Gastrocnemius medialis (tissue), 4 donors: ENCODE results near the gene GOLGB1. TPM values are rescaled to one million over a fixed set of nuclear protein-coding genes. Genes with fewer than 3 reads are reported as not detected.
A peak's percentile ranks its signal among the peaks of the same experiment; 100 is the strongest.

ENCODE experiments used
- ATAC-seq, 2 donors: fragments of 150-250 bp; one replicate each; pipeline ENCODE4 v1.9.1; 2016
- DNase-seq, 2 donors: peaks; one replicate each; pipeline ENCODE4 v3.0.0-alpha.2; 2019
- H3K27ac ChIP-seq, 4 donors: fragments of 200-600 bp; sonication (generic); 1 replicate in 1 of 4; 2 replicates in 3 of 4; pipeline ENCODE4 v1.5.1; 2016 to 2018; ENCODE audit warnings: mild to moderate bottlenecking in 2 of 4, moderate library complexity in 1 of 4
- H3K27me3 ChIP-seq, 3 donors: fragments of 200-600 bp; sonication (generic) in 2 of 3; 1 replicate in 1 of 3; 2 replicates in 2 of 3; pipeline versions ENCODE4 v1.5.1 to v1.6.0; 2016 to 2019; ENCODE audit warnings: mild to moderate bottlenecking in 1 of 3, moderate library complexity in 1 of 3
- H3K36me3 ChIP-seq, 2 donors: fragments of 200-600 bp; sonication (generic) in 1 of 2; one replicate each; pipeline ENCODE4 v1.5.1; 2017 to 2018
- H3K4me1 ChIP-seq, 2 donors: fragments of 200-600 bp; sonication (generic) in 1 of 2; one replicate each; pipeline ENCODE4 v1.5.1; 2016 to 2017; ENCODE audit warnings: mild to moderate bottlenecking in 2 of 2
- H3K4me3 ChIP-seq, 4 donors: fragments of 200-600 bp; sonication (generic) in 3 of 4; 1 replicate in 1 of 4; 2 replicates in 3 of 4; pipeline ENCODE4 v1.5.1; 2016 to 2019; ENCODE audit warnings: mild to moderate bottlenecking in 2 of 4
- H3K9me3 ChIP-seq, 3 donors: fragments of 200-600 bp; sonication (generic) in 2 of 3; 1 replicate in 1 of 3; 2 replicates in 2 of 3; pipeline ENCODE4 v1.5.1; 2016 to 2019
- CTCF ChIP-seq, 5 experiments: fragments of 450-650 bp in 3 of 5; fragments of 200-600 bp in 2 of 5; sonication (generic) in 2 of 5; IDR thresholded peaks in 4 of 5; conservative IDR thresholded peaks in 1 of 5; 1 replicate in 4 of 5; 2 replicates in 1 of 5; pipeline ENCODE4 v1.5.1; 2016 to 2019; ENCODE audit warnings: antibody characterized with exemption in 5 of 5, mild to moderate bottlenecking in 3 of 5, moderate library complexity in 3 of 5
- POLR2A ChIP-seq, 2 donors: fragments of 450-650 bp; IDR thresholded peaks; one replicate each; pipeline ENCODE4 v1.6.1; 2017; ENCODE audit warnings: antibody characterized with exemption in 2 of 2, mild to moderate bottlenecking in 2 of 2, moderate library complexity in 2 of 2
- in situ Hi-C, 4 donors: fragments of 200-750 bp; cut with MboI; loops; one replicate each; pipeline versions ENCODE4 v1.15.0 to v1.8.0; 2017; ENCODE audit warnings: low sequenced_read_pairs in 4 of 4
- intact Hi-C: fragments of 100-400 bp; cut with DNase I; formaldehyde crosslinking; loops from one replicate; pipeline ENCODE4 v1.15.1; 2023; ENCODE audit warnings: low total_unique reads
- total RNA-seq, 4 donors: library from RNA; depleted of rRNA; stranded (reverse); fragments of >200 nt; gene quantifications; one replicate each; pipeline versions ENCODE4 v1.1.0 to v1.2.3, GENCODE V29; 2016

GOLGB1 gene
- total RNA-seq, 4 donors from 2014 or later = 18.1 to 31.6 (median 26.7) TPM

GRCh38 chr3:121627211-121627610 is 122.3 kb downstream of the GOLGB1 start:
- DNase-seq = no peak
- intact Hi-C loops = no loop called here

GRCh38 chr3:121626495-121626894 is 123.0 kb downstream of the GOLGB1 start:
- no peaks in the 10 kb centered on the region for H3K27me3 ChIP-seq
- TF ChIP-seq CTCF (IDR thresholded peaks at IDR 0.05 in 4 of 5, conservative IDR thresholded peaks at IDR 0.05 in 1 of 5) (no peak), POLR2A (IDR thresholded peaks at IDR 0.05) (no peak)
- no peaks in the 10 kb centered on the region for H3K9me3 ChIP-seq
- ATAC-seq (no peak), DNase-seq (no peak)
- peaks cover 0 to 27% of the 10 kb centered on the region in 2 donors for H3K36me3 ChIP-seq
- intact Hi-C loops (no loop called here), in situ Hi-C loops (no loop called here)
- H3K4me3 ChIP-seq = no peak overlapping the region
- H3K27ac ChIP-seq = peak overlapping the region; percentile 11 to 75 (median 46)
- H3K4me1 ChIP-seq = peaks cover 13 to 30% of the 10 kb centered on the region in 2 donors

More at GRCh38 chr3:121627211-121627610, 122.3 kb downstream of the GOLGB1 start:
- Histone ChIP-seq H3K27ac (peak overlapping the region; percentile 11 to 75 (median 46)), H3K4me1 (peaks cover 13 to 30% of the 10 kb centered on the region in 2 donors), H3K27me3 (no peaks in the 10 kb centered on the region), H3K9me3 (no peaks in the 10 kb centered on the region), H3K36me3 (peaks cover 0 to 27% of the 10 kb centered on the region in 2 donors), H3K4me3 (no peak overlapping the region)
- ATAC-seq = no peak
- in situ Hi-C loops = no loop called here
- no peak for TF ChIP-seq POLR2A (IDR thresholded peaks at IDR 0.05)
- no peak for TF ChIP-seq CTCF (IDR thresholded peaks at IDR 0.05 in 4 of 5, conservative IDR thresholded peaks at IDR 0.05 in 1 of 5)

GRCh38 chr3:121624147-121624899 is 125.2 kb downstream of the GOLGB1 start:
- H3K27ac ChIP-seq = peak overlapping the region; percentile 38 to 75 (median 66)
- TF ChIP-seq CTCF (IDR thresholded peaks at IDR 0.05 in 4 of 5, conservative IDR thresholded peaks at IDR 0.05 in 1 of 5) = no peak
- no peak for TF ChIP-seq POLR2A (IDR thresholded peaks at IDR 0.05)
- DNase-seq (no peak), ATAC-seq (peak; percentile 48 to 62)
- H3K4me1 ChIP-seq = peaks cover 13 to 30% of the 10 kb centered on the region in 2 donors
- H3K36me3 ChIP-seq = peaks cover 0 to 27% of the 10 kb centered on the region in 2 donors
- no peaks in the 10 kb centered on the region for H3K27me3 ChIP-seq
- in situ Hi-C loops (no loop called here), intact Hi-C loops (no loop called here)
- no peaks in the 10 kb centered on the region for H3K9me3 ChIP-seq
- H3K4me3 ChIP-seq = no peak overlapping the region

GRCh38 chr3:121621491-121621890 is 128.1 kb downstream of the GOLGB1 start:
- no peak for ATAC-seq
- TF ChIP-seq CTCF (IDR thresholded peaks at IDR 0.05 in 4 of 5, conservative IDR thresholded peaks at IDR 0.05 in 1 of 5) (no peak), POLR2A (IDR thresholded peaks at IDR 0.05) (no peak)
- Histone ChIP-seq H3K36me3 (peaks cover 0 to 7% of the 10 kb centered on the region in 2 donors), H3K4me1 (peaks cover 13 to 20% of the 10 kb centered on the region in 2 donors), H3K9me3 (no peaks in the 10 kb centered on the region), H3K4me3 (no peak overlapping the region), H3K27me3 (no peaks in the 10 kb centered on the region), H3K27ac (peak overlapping the region in 1 of 4 donors; percentile 55)
- in situ Hi-C loops = no loop called here
- no peak for DNase-seq
- intact Hi-C loops = no loop called here
